HepG2 (cell line): ENCODE measurements around the gene SART1. TPM values are rescaled to one million over a fixed set of nuclear protein-coding genes. Genes with fewer than 3 reads are reported as not detected.

Experiments
- ATRX ChIP-seq: sonication (generic); formaldehyde crosslinking; IDR thresholded peaks from 2 replicates; pipeline ENCODE4 v1.4.0; 2020; ENCODE audit warnings: missing genetic modification reagents, borderline replicate concordance
- BCLAF1 ChIP-seq: fragments of 450-650 bp; IDR thresholded peaks from 2 replicates; pipeline ENCODE4 v1.6.1; 2017; ENCODE audit warnings: mild to moderate bottlenecking
- CHD4 ChIP-seq: fragments of 200-600 bp; sonication (generic); IDR thresholded peaks from 2 replicates; pipeline ENCODE4 v1.7.0; 2017; ENCODE audit warnings: mild to moderate bottlenecking, low read length, borderline replicate concordance
- GATA4 ChIP-seq: sonication (generic); IDR thresholded peaks from 2 replicates; pipeline ENCODE4 v1.6.1; 2016; ENCODE audit warnings: antibody characterized with exemption, low read depth, borderline replicate concordance
- HNRNPUL1 ChIP-seq: fragments of 200-400 bp; formaldehyde crosslinking; IDR thresholded peaks from 2 replicates; pipeline ENCODE4 v1.6.1; 2017; ENCODE audit warnings: low read depth, mild to moderate bottlenecking, low read length, moderate library complexity
- IRF1 ChIP-seq: sonication (generic); formaldehyde crosslinking; IDR thresholded peaks from 2 replicates; pipeline ENCODE4 v1.4.0; 2020; ENCODE audit warnings: low read depth, mild to moderate bottlenecking, missing genetic modification reagents
- MBNL3 ChIP-seq: fragments of 250-450 bp; sonication (Bioruptor Pico); conservative IDR thresholded peaks from 2 replicates; pipeline ENCODE4 v1.8.0; 2022; ENCODE audit warnings: mild to moderate bottlenecking, inconsistent platforms
- MXD1 ChIP-seq: sonication (generic); formaldehyde crosslinking; IDR thresholded peaks from 2 replicates; pipeline ENCODE4 v1.4.0; 2020; ENCODE audit warnings: mild to moderate bottlenecking, missing genetic modification reagents
- NFYB ChIP-seq: sonication (generic); formaldehyde crosslinking; IDR thresholded peaks from 2 replicates; pipeline ENCODE4 v1.4.0; 2020; ENCODE audit warnings: missing genetic modification reagents
- NR2C2 ChIP-seq: sonication (generic); formaldehyde crosslinking; IDR thresholded peaks from 2 replicates; pipeline ENCODE4 v1.4.0; 2020; ENCODE audit warnings: missing genetic modification reagents, mild to moderate bottlenecking, moderate library complexity, borderline replicate concordance
- PATZ1 ChIP-seq: sonication (generic); formaldehyde crosslinking; IDR thresholded peaks from 2 replicates; pipeline ENCODE4 v1.4.0; 2020; ENCODE audit warnings: missing genetic modification reagents
- POGK ChIP-seq: sonication (generic); formaldehyde crosslinking; conservative IDR thresholded peaks from 2 replicates; pipeline ENCODE4 v1.8.0; 2022; ENCODE audit warnings: mild to moderate bottlenecking, moderate library complexity, missing genetic modification reagents
- TMF1 ChIP-seq: sonication (generic); formaldehyde crosslinking; IDR thresholded peaks from 2 replicates; pipeline ENCODE4 v1.8.1; 2022; ENCODE audit warnings: low read depth, missing genetic modification reagents
- ZKSCAN1 ChIP-seq: fragments of 150-350 bp; IDR thresholded peaks from 2 replicates; pipeline ENCODE4 v1.6.1; 2014; ENCODE audit warnings: low read length
- ZNF124 ChIP-seq: sonication (generic); formaldehyde crosslinking; IDR thresholded peaks from 2 replicates; pipeline ENCODE4 v1.4.0; 2020; ENCODE audit warnings: missing genetic modification reagents
- ZNF24 ChIP-seq: fragments of 450-650 bp; IDR thresholded peaks from 2 replicates; pipeline ENCODE4 v1.6.1; 2017; ENCODE audit warnings: antibody characterized with exemption, mild to moderate bottlenecking
- ZNF282 ChIP-seq: fragments of 450-650 bp; IDR thresholded peaks from 2 replicates; pipeline ENCODE4 v1.6.1; 2018; ENCODE audit not compliant: partially characterized antibody
- ZNF547 ChIP-seq: sonication (generic); formaldehyde crosslinking; IDR thresholded peaks from 2 replicates; pipeline ENCODE4 v1.5.1; 2020; ENCODE audit warnings: mild to moderate bottlenecking, missing genetic modification reagents
- ZNF652 ChIP-seq: IDR thresholded peaks from 2 replicates; pipeline ENCODE4 v1.6.1; 2016; ENCODE audit warnings: low read depth, borderline replicate concordance
- ZNF724P ChIP-seq: sonication (generic); formaldehyde crosslinking; IDR thresholded peaks from 2 replicates; pipeline ENCODE4 v1.8.0; 2022; ENCODE audit warnings: missing genetic modification reagents, borderline replicate concordance
- ZNF780A ChIP-seq: sonication (generic); formaldehyde crosslinking; IDR thresholded peaks from 2 replicates; pipeline ENCODE4 v1.8.0; 2022; ENCODE audit warnings: mild to moderate bottlenecking, missing genetic modification reagents, moderate library complexity
- polyA plus RNA-seq, 8 experiments: library from polyadenylated mRNA; depleted of rRNA in 3 of 8; stranded (reverse) in 7 of 8; unstranded in 1 of 8; fragments of >200 nt; fragmentation: Illumina TruSeq in 4 of 8; extraction: Trizol in 4 of 8; gene quantifications; 2 replicates each; pipeline versions ENCODE4 v1.2.1 to v1.2.3, GENCODE V29; 2011 to 2016; ENCODE audit warnings: low read depth in 4 of 8, missing spikeins in 1 of 8, mixed read lengths in 1 of 8; ENCODE audit not compliant: insufficient read depth in 1 of 8
- total RNA-seq, 5 experiments: library from RNA; depleted of rRNA; stranded (reverse); fragments of >200 nt; fragmentation: Illumina TruSeq; extraction: Trizol; gene quantifications; 2 replicates each; pipeline ENCODE4 v1.2.3, GENCODE V29; 2016; ENCODE audit warnings: low read depth in 1 of 5

Gene SART1
- total and polyA plus RNA-seq, 2 of the 13 experiments (the other 11 are each of a cell fraction or from before 2014, with no cell fraction given): 11.3 to 22.5 TPM

- peak; percentile 76; the same call in 1 of the 2 replicates for TF ChIP-seq ZNF724P (CRISPR knock-in tag)
- TF ChIP-seq ZNF780A: no peak
- TF ChIP-seq HNRNPUL1: no peak
- peak; percentile 68; the same call in 1 of the 2 replicates for TF ChIP-seq ZKSCAN1
- peak; percentile 61; the same call in 1 of the 2 replicates for TF ChIP-seq PATZ1
- TF ChIP-seq ZNF24: peak; percentile 64; the same call in 1 of the 2 replicates
- no peak for TF ChIP-seq MXD1 (CRISPR knock-in tag)
- no peak; the same call in none of the 2 replicates for TF ChIP-seq GATA4
- no peak for TF ChIP-seq IRF1
- TF ChIP-seq NR2C2: peak; percentile 100
- no peak for TF ChIP-seq ZNF282
- TF ChIP-seq TMF1 (CRISPR knock-in tag): no peak
- no peak for TF ChIP-seq BCLAF1
- no peak for TF ChIP-seq ZNF652 (CRISPR knock-in tag)
- TF ChIP-seq ZNF124 (CRISPR knock-in tag): peak; percentile 94
- peak; percentile 87 for TF ChIP-seq ZNF547 (CRISPR knock-in tag)
- TF ChIP-seq MBNL3: no peak
- peak; percentile 81 for TF ChIP-seq POGK (CRISPR knock-in tag)
- TF ChIP-seq ATRX: no peak
- TF ChIP-seq NFYB (CRISPR knock-in tag): peak; percentile 45; the same call in 1 of the 2 replicates
- TF ChIP-seq CHD4: no peak; the same call in 1 of the 2 replicates
These were observed 40.6 kb downstream of the SART1 start, which contains the start of the genes BANF1 and EIF1AD (continued) for GRCh38 chr11:66001942-66002647.
